ENCODE results near the gene CUBN. TPM values are rescaled to one million over a fixed set of nuclear protein-coding genes. Genes with fewer than 3 reads are reported as not detected.
A peak's percentile ranks its signal among the peaks of the same experiment; 100 is the strongest.

Gene CUBN
- total RNA-seq, 2 experiments from 2014 or later, result 7.9 to 9.2 TPM

DNA sequence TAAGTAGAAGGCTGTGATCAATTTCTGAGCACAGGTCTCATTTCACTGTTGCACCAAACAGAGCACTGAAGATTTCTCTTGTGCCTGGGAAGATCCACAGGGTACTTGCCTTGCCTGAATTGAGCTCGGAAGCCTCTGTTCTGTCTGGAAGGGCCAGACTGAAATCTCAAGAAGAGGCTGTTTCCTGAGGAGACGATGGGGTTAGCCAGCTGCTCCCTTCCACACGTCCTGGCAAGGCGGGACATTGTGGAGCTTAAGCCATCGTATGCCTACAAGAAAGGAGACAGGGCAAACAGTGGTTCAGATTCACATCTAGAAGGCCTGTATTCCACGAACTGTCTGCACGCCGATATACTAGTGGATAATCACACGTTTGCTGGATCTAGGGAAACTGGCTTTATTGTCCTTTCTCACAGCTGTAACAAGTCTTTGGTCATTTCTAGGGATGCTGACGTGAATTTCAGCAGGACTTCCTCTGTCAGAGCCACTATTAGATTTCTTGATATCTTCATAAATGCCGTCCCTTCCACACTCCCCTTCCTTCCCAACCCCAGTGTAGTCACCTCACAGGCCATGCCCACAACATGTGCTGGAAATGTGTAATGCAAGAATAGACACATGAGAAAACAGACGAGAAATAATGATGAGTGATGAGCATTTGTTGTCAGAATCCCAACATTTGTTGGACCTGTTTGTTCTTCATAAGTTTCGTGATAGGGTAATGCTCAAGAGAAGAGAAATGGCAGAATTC lies 175.2 kb downstream of the CUBN start:
- no peaks in the 10 kb centered on the region for H3K27me3 Mint-ChIP-seq
- TF ChIP-seq, protein P1, sequence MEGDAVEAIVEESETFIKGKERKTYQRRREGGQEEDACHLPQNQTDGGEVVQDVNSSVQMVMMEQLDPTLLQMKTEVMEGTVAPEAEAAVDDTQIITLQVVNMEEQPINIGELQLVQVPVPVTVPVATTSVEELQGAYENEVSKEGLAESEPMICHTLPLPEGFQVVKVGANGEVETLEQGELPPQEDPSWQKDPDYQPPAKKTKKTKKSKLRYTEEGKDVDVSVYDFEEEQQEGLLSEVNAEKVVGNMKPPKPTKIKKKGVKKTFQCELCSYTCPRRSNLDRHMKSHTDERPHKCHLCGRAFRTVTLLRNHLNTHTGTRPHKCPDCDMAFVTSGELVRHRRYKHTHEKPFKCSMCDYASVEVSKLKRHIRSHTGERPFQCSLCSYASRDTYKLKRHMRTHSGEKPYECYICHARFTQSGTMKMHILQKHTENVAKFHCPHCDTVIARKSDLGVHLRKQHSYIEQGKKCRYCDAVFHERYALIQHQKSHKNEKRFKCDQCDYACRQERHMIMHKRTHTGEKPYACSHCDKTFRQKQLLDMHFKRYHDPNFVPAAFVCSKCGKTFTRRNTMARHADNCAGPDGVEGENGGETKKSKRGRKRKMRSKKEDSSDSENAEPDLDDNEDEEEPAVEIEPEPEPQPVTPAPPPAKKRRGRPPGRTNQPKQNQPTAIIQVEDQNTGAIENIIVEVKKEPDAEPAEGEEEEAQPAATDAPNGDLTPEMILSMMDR (IDR thresholded peaks at IDR 0.05), result no peak
- H3K27ac Mint-ChIP-seq, result no peak overlapping the region
- no peak overlapping the region for H3K4me3 Mint-ChIP-seq
- ATAC-seq (ENCODE audit: poor library complexity) (no peak), DNase-seq (no peak)
- H3K36me3 Mint-ChIP-seq (ENCODE audit: low read depth), result peaks cover 18% of the 10 kb centered on the region
- Histone ChIP-seq H3K4me3 (ENCODE audit: low read length) (no peak overlapping the region), H3K36me3 (ENCODE audit: insufficient read depth, low read length) (no peaks in the 10 kb centered on the region), H3K27me3 (ENCODE audit: control insufficient read depth in 1 of 2, insufficient read depth in 2 of 2, low read length in 2 of 2) (no peaks in the 10 kb centered on the region), H3K4me1 (ENCODE audit: insufficient read depth, low read length) (peaks cover 3% of the 10 kb centered on the region), H3K27ac (ENCODE audit: low read depth in 1 of 2, low read length in 2 of 2) (no peak overlapping the region), H3K9me3 (ENCODE audit: control insufficient read depth in 1 of 2, insufficient read depth in 1 of 2, low read length in 2 of 2) (no peaks in the 10 kb centered on the region)
- intact Hi-C loops (cut with DNase I, micrococcal nuclease), result no loop called here
- POLR2A ChIA-PET, result no interaction called here
- CTCF ChIA-PET, result interaction anchor here (0.7 kb wide), 1 partner anchor 123 kb away, joined by 3 read pairs; no protein-coding TSS in a partner anchor
- no peaks in the 10 kb centered on the region for H3K9me3 Mint-ChIP-seq
- peaks cover 29% of the 10 kb centered on the region for H3K4me1 Mint-ChIP-seq (ENCODE audit: low read depth)

DNA sequence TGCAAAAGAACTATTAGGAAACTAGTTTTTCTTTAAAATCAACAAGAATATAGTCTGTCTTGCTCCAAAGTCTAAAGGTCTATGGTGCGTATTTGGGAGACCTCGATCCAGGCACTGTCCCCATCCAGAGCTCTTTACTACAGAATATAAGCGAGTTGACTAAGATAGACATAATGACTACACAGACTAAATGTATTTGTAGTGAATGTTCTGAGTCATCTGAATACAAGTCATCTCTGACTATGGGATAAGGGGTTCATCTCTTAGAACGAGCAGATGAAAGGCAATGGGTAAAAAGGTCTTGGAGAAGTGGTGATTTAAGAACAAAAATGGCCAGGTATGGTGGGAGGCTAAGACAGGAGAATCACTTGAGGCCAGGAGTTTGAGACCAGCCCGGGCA lies 176.3 kb downstream of the CUBN start:
- Mint-ChIP-seq H3K27ac (no peak overlapping the region), H3K36me3 (ENCODE audit: low read depth) (peaks cover 23% of the 10 kb centered on the region), H3K4me3 (no peak overlapping the region), H3K27me3 (no peaks in the 10 kb centered on the region), H3K4me1 (ENCODE audit: low read depth) (peaks cover 33% of the 10 kb centered on the region), H3K9me3 (no peaks in the 10 kb centered on the region)
- Histone ChIP-seq H3K27ac (ENCODE audit: low read depth in 1 of 2, low read length in 2 of 2) (no peak overlapping the region), H3K4me1 (ENCODE audit: insufficient read depth, low read length) (peaks cover 6% of the 10 kb centered on the region), H3K9me3 (ENCODE audit: control insufficient read depth in 1 of 2, insufficient read depth in 1 of 2, low read length in 2 of 2) (no peaks in the 10 kb centered on the region), H3K4me3 (ENCODE audit: low read length) (no peak overlapping the region), H3K27me3 (ENCODE audit: control insufficient read depth in 1 of 2, insufficient read depth in 2 of 2, low read length in 2 of 2) (no peaks in the 10 kb centered on the region), H3K36me3 (ENCODE audit: insufficient read depth, low read length) (no peaks in the 10 kb centered on the region)
- intact Hi-C loops (cut with DNase I, micrococcal nuclease), result no loop called here
- ChIA-PET POLR2A (no interaction called here), CTCF (no interaction called here)
- DNase-seq, result no peak
- TF ChIP-seq, protein P1 (IDR thresholded peaks at IDR 0.05), result no peak
- no peak for ATAC-seq (ENCODE audit: poor library complexity)

DNA sequence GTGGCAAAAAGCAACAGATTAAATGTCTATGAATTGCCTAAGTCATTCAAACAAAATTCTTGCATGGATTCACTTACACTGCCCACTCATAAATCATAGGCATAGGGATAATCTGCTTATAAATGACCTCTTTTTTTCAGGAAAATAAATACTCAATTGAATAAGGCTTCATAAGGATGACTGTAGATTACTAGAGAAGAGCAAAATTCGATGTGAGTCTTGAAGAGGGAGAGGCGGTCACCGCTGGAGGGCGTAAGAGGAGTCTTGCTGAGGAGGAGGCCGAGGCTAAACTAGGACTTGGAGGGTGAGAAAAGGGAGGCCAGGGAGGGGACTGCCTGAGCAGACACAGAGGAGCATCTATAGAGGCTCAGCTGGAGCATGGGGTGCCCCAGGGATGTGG lies 177.0 kb downstream of the CUBN start:
- Histone ChIP-seq H3K36me3 (ENCODE audit: insufficient read depth, low read length) (no peaks in the 10 kb centered on the region), H3K9me3 (ENCODE audit: control insufficient read depth in 1 of 2, insufficient read depth in 1 of 2, low read length in 2 of 2) (no peaks in the 10 kb centered on the region), H3K4me3 (ENCODE audit: low read length) (no peak overlapping the region), H3K4me1 (ENCODE audit: insufficient read depth, low read length) (peaks cover 6% of the 10 kb centered on the region), H3K27ac (ENCODE audit: low read depth in 1 of 2, low read length in 2 of 2) (no peak overlapping the region), H3K27me3 (ENCODE audit: control insufficient read depth in 1 of 2, insufficient read depth in 2 of 2, low read length in 2 of 2) (no peaks in the 10 kb centered on the region)
- intact Hi-C loops (cut with DNase I, micrococcal nuclease), result no loop called here
- Mint-ChIP-seq H3K27ac (no peak overlapping the region), H3K9me3 (no peaks in the 10 kb centered on the region), H3K4me1 (ENCODE audit: low read depth) (peaks cover 34% of the 10 kb centered on the region), H3K4me3 (no peak overlapping the region), H3K27me3 (no peaks in the 10 kb centered on the region), H3K36me3 (ENCODE audit: low read depth) (peaks cover 24% of the 10 kb centered on the region)
- TF ChIP-seq, protein P1 (IDR thresholded peaks at IDR 0.05), result no peak
- CTCF ChIA-PET, result no interaction called here
- ATAC-seq (ENCODE audit: poor library complexity) (no peak), DNase-seq (peak in 2 of 14 experiments; percentile 8 to 20)
- POLR2A ChIA-PET, result no interaction called here

All from CD4-positive, alpha-beta T cell (primary cell).